Limb (tissue), 2 donors: ENCODE data around the gene GCN1.

ENCODE experiments used
- DNase-seq, 2 donors: peaks; one replicate each; pipeline ENCODE4 v3.0.0-alpha.2; 2016; ENCODE audit errors: extremely low spot score in 2 of 2

GCN1 gene

GRCh38 chr12:120093592-120094355, 100.7 kb downstream of the GCN1 start:
- peak; percentile 24 to 66 for DNase-seq

GRCh38 chr12:120093336-120093591, 101.3 kb downstream of the GCN1 start:
- DNase-seq: no peak

GRCh38 chr12:120092551-120093335, 101.8 kb downstream of the GCN1 start:
- DNase-seq: no peak

GRCh38 chr12:120091371-120092090, 103.0 kb downstream of the GCN1 start:
- DNase-seq: peak in 1 of 2 donors; percentile 18

- no peak for DNase-seq
Observed at GRCh38 chr12:120090626-120091295, 103.8 kb downstream of the GCN1 start.

GRCh38 chr12:120090206-120090605, 104.3 kb downstream of the GCN1 start:
- DNase-seq: no peak

- no peak for DNase-seq
Observed at GRCh38 chr12:120089796-120090195, 104.7 kb downstream of the GCN1 start.

- no peak for DNase-seq
Observed at GRCh38 chr12:120089105-120089504, 105.4 kb downstream of the GCN1 start.

GRCh38 chr12:120086801-120087621, 107.5 kb downstream of the GCN1 start:
- DNase-seq: peak; percentile 97 to 99

- DNase-seq: no peak
Observed at GRCh38 chr12:120085920-120086645, 108.4 kb downstream of the GCN1 start.

GRCh38 chr12:120081641-120082040, 112.9 kb downstream of the GCN1 start:
- no peak for DNase-seq

GRCh38 chr12:120079411-120080400, 114.8 kb downstream of the GCN1 start:
- no peak for DNase-seq

GRCh38 chr12:120078868-120079267, 115.6 kb downstream of the GCN1 start:
- no peak for DNase-seq

GRCh38 chr12:120077260-120077659, 117.3 kb downstream of the GCN1 start:
- no peak for DNase-seq
